ENCODE data around the gene ENTPD6.
A peak's percentile ranks its signal among the peaks of the same experiment; 100 is the strongest.

Gene ENTPD6

DNA sequence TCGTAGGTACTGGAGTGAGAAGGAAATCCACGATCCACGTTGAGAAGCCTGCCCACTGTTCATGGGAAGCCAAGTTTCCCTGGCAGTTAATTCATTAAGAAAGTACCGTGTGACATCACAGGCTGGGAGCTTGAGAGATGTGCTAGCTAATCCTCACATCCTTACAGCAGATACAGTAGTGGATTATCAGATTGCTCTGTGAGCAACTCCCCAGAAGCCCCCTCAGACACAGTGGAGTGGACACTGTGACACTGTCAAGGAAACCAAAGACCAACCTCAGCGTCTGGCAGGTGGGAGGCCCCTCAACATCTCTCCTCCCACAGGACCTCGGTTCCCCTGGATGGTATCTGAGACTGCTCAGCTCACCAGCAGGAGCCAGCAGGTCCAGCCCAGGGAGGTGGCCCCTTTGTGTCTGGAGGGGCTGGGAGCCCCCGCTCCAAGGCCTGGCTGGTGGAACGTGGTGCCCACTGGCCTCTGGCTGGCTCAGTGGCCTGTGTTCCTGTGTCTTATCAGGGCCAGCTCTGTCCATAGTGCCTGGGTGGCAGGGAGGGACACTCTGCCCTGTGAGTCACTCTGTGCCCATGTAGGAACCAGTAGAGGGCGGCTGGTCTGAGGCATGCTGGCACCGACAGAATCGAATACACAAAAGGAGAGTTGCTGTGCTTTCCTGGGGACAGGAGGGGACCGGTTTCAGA, 59.6 kb downstream of the ENTPD6 start:
- POLR2A ChIA-PET: interaction anchor here (1.3 kb wide), 1 partner anchor 153 kb away, joined by 5 read pairs; the partner anchor contains the start of gene GINS1
- CTCF ChIA-PET: no interaction called here

GRCh38 chr20:25256226-25256859, 60.8 kb downstream of the ENTPD6 start:
- Histone ChIP-seq H3K36me3 (ENCODE audit: control insufficient read depth in 2 of 2, insufficient read depth in 1 of 2, low read length in 2 of 2) (peaks cover 0 to 29% of the 10 kb centered on the region in 2 experiments; a peak in 1 of 3 replicates), H3K4me3 (ENCODE audit: low read depth, low read length) (no peak overlapping the region), H3K9me3 (ENCODE audit: control insufficient read depth, insufficient read depth, low read depth, low read length) (no peaks in the 10 kb centered on the region), H3K4me1 (ENCODE audit: control insufficient read depth, insufficient read depth, low read length) (peaks cover 17% of the 10 kb centered on the region), H3K27ac (ENCODE audit: extremely low read depth, low read depth, low read length) (no peak overlapping the region)
- ChIA-PET POLR2A (interaction anchor here (2.0 kb wide), 1 partner anchor 8 kb away, joined by 8 read pairs; the partner anchor contains the start of gene PYGB), CTCF (no interaction called here)
- TF ChIP-seq SETDB1 (IDR thresholded peaks at IDR 0.05; ENCODE audit: insufficient read length, low read length): no peak
- TF ChIP-seq, protein P1, sequence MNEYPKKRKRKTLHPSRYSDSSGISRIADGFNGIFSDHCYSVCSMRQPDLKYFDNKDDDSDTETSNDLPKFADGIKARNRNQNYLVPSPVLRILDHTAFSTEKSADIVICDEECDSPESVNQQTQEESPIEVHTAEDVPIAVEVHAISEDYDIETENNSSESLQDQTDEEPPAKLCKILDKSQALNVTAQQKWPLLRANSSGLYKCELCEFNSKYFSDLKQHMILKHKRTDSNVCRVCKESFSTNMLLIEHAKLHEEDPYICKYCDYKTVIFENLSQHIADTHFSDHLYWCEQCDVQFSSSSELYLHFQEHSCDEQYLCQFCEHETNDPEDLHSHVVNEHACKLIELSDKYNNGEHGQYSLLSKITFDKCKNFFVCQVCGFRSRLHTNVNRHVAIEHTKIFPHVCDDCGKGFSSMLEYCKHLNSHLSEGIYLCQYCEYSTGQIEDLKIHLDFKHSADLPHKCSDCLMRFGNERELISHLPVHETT (tag by site-specific recombination; IDR thresholded peaks at IDR 0.05): no peak
- TF ChIP-seq, protein P2, sequence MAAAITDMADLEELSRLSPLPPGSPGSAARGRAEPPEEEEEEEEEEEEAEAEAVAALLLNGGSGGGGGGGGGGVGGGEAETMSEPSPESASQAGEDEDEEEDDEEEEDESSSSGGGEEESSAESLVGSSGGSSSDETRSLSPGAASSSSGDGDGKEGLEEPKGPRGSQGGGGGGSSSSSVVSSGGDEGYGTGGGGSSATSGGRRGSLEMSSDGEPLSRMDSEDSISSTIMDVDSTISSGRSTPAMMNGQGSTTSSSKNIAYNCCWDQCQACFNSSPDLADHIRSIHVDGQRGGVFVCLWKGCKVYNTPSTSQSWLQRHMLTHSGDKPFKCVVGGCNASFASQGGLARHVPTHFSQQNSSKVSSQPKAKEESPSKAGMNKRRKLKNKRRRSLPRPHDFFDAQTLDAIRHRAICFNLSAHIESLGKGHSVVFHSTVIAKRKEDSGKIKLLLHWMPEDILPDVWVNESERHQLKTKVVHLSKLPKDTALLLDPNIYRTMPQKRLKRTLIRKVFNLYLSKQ (tag by site-specific recombination; IDR thresholded peaks at IDR 0.05; ENCODE audit: borderline replicate concordance): no peak
- TF ChIP-seq ZNF211 (tag by site-specific recombination; IDR thresholded peaks at IDR 0.05; ENCODE audit: low read depth): no peak
- peak; percentile 91 for TF ChIP-seq ZBTB48 (tag by site-specific recombination; IDR thresholded peaks at IDR 0.05)

More for the DNA sequence above, 59.6 kb downstream of the ENTPD6 start:
- peaks cover 0 to 20% of the 10 kb centered on the region in 2 experiments; a peak in 1 of 3 replicates for H3K36me3 ChIP-seq (ENCODE audit: control insufficient read depth in 2 of 2, insufficient read depth in 1 of 2, low read length in 2 of 2)
- peaks cover 27% of the 10 kb centered on the region for H3K4me1 ChIP-seq (ENCODE audit: control insufficient read depth, insufficient read depth, low read length)
- no peak overlapping the region for H3K4me3 ChIP-seq (ENCODE audit: low read depth, low read length)
- no peak for TF ChIP-seq ZNF76 (tag by site-specific recombination; IDR thresholded peaks at IDR 0.05; ENCODE audit: borderline replicate concordance, low read depth)
- TF ChIP-seq CTCF (tag by site-specific recombination; IDR thresholded peaks at IDR 0.05): peak; percentile 25; the same call in 1 of the 2 replicates
- H3K27ac ChIP-seq (ENCODE audit: extremely low read depth, low read depth, low read length): no peak overlapping the region
- H3K9me3 ChIP-seq (ENCODE audit: control insufficient read depth, insufficient read depth, low read depth, low read length): no peaks in the 10 kb centered on the region

GRCh38 chr20:25257130-25257529, 61.6 kb downstream of the ENTPD6 start:
- no peaks in the 10 kb centered on the region for H3K9me3 ChIP-seq (ENCODE audit: control insufficient read depth, insufficient read depth, low read depth, low read length)
- H3K36me3 ChIP-seq (ENCODE audit: control insufficient read depth in 2 of 2, insufficient read depth in 1 of 2, low read length in 2 of 2): peaks cover 0 to 29% of the 10 kb centered on the region in 2 experiments; a peak in 1 of 3 replicates
- CTCF ChIA-PET: interaction anchor here (0.9 to 1.0 kb wide), 2 partner anchors 79 to 263 kb away, joined by 3 to 4 read pairs; no protein-coding TSS in a partner anchor
- no peak overlapping the region for H3K4me3 ChIP-seq (ENCODE audit: low read depth, low read length)
- H3K4me1 ChIP-seq (ENCODE audit: control insufficient read depth, insufficient read depth, low read length): peaks cover 11% of the 10 kb centered on the region
- H3K27ac ChIP-seq (ENCODE audit: extremely low read depth, low read depth, low read length): no peak overlapping the region
- POLR2A ChIA-PET: interaction anchor here (2.0 kb wide), 1 partner anchor 9 kb away, joined by 8 read pairs; the partner anchor contains the start of gene PYGB
- no peak for TF ChIP-seq ZBTB10 (tag by site-specific recombination; IDR thresholded peaks at IDR 0.05)
- TF ChIP-seq ZNF785 (tag by site-specific recombination; IDR thresholded peaks at IDR 0.05): no peak
- no peak for TF ChIP-seq ZNF677 (tag by site-specific recombination; IDR thresholded peaks at IDR 0.05)
- no peak for TF ChIP-seq ZNF146 (tag by site-specific recombination; IDR thresholded peaks at IDR 0.05)
- TF ChIP-seq BCL11B (tag by site-specific recombination; IDR thresholded peaks at IDR 0.05; ENCODE audit: low read depth): no peak
- no peak for TF ChIP-seq ZNF302 (tag by site-specific recombination; IDR thresholded peaks at IDR 0.05; ENCODE audit: low read depth)
- TF ChIP-seq MZF1 (tag by site-specific recombination; IDR thresholded peaks at IDR 0.05; ENCODE audit: borderline replicate concordance): no peak
- TF ChIP-seq, protein P3, sequence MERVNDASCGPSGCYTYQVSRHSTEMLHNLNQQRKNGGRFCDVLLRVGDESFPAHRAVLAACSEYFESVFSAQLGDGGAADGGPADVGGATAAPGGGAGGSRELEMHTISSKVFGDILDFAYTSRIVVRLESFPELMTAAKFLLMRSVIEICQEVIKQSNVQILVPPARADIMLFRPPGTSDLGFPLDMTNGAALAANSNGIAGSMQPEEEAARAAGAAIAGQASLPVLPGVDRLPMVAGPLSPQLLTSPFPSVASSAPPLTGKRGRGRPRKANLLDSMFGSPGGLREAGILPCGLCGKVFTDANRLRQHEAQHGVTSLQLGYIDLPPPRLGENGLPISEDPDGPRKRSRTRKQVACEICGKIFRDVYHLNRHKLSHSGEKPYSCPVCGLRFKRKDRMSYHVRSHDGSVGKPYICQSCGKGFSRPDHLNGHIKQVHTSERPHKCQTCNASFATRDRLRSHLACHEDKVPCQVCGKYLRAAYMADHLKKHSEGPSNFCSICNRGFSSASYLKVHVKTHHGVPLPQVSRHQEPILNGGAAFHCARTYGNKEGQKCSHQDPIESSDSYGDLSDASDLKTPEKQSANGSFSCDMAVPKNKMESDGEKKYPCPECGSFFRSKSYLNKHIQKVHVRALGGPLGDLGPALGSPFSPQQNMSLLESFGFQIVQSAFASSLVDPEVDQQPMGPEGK (tag by site-specific recombination; IDR thresholded peaks at IDR 0.05): no peak

Measured in HEK293 (cell line).